DMS153 (cell line): ENCODE data around the gene MBNL3.
"Not testable (repeated sequence)": the region's sequence is repeated elsewhere in the genome, so short reads cannot be mapped to it uniquely, and the experiment has no call there.

Experiments
- DNase-seq: peaks from one replicate; lab custom pipeline; 2025; lab: John Stamatoyannopoulos, UW

The MBNL3 gene

DNA sequence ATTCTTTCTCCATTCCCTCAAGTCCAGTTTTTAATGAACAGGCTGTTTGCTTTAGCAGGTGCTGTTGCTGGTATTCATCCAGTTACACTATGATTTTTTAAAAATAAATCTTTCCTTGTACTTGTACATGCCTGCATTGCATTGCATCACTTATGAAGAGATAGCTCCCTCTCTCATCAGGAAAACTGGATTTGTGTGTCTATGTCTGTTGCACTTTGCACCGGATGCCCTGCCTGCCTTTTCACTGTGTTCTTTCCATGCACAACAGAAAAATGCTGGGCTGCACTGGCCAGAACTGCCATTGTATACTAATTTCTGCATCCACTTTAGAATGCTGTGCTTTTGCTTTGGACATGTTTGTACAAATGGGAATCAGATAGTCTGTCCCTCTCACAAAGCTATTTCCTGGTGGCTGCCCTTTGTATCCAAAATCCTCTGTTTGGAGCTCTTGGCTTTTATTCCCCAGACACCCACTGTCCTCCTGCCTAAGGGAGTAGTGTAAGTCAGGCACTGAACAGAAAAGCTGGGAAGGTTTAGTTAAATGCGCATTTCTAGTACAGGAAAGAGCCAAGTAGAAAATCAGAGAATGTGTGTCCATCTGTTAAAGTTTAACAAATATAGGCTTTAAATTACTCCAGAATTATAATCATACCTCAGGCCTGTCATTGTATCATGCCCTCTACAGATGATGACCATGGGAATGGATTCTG lies 119.1 kb downstream of the MBNL3 start:
- no peak for DNase-seq

DNA sequence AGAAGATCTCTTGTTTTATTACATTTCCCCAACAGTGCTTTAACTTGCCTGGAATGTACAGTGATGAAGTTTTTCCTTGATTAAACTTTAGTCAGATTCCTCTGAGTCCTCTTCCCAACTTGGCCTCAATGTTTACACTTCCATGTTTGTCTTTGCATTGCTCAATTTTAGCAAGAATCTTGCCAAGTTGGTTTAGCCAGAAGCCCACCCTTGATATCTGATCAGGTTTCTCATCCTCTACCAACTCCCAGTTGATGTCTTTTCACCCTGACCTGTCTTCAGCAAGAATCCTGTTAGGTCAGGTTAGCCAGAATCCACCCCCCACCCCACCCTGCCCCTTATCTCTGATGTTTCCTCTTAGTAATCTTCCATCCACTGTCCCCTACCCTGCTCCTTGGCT lies 120.9 kb downstream of the MBNL3 start:
- DNase-seq: no peak

DNA sequence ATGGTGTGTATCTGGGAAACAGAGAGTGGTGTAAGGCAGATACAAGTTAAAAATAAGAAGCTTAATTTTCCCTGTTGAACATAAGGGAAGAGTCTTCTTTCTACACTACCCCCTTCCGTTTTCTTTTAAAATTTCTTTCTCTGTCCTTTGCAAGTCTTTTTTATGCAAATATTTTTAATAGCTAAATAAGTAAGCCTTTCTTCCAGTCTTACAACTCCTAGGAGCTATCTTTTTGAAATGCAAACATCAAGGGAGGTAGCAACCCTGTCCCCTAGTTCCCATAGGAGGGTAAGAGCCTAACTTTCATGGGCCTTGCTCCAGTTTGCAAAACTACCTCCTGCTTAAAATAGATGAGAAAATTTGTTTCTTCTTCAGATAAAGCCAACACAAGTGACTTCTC lies 121.5 kb downstream of the MBNL3 start:
- no peak for DNase-seq

DNA sequence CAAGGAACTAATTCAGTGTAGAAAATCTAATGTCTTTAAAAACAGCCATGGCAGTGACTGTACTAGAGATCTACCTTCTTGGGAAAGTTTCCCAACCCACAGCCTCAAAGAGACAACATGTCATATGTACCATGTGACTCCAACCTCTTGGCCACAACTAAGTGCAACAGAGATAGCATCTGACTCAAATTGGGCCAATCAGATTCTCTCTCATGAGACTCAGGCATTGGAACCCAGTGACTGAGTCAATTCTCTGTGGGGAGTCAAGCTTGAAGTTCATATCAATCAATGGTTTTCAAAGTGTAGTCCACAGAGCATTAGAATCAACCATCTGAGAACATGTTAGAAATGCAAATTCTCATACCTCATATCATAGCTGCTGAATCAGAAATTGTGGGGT lies 123.3 kb downstream of the MBNL3 start:
- DNase-seq: no peak

DNA sequence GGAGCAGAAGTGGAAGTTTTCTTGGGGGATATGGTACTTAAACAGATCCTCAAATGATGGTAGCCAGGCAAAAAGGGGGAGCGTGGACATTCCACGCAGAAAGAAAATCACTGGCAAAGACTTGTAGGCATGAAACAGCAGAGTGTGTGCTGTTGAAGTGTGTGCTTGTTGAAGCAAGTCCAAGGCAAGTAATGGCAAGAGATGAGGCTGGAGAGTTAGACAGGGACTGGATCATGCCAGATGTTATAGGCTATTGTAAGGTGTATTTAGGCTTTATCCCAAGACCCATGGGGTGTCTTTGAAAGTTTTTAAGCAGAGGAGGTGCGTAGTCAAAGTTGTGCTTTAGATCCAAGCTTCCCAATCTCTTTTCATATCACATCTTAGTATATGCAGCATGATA lies 124.5 kb downstream of the MBNL3 start:
- no peak for DNase-seq

DNA sequence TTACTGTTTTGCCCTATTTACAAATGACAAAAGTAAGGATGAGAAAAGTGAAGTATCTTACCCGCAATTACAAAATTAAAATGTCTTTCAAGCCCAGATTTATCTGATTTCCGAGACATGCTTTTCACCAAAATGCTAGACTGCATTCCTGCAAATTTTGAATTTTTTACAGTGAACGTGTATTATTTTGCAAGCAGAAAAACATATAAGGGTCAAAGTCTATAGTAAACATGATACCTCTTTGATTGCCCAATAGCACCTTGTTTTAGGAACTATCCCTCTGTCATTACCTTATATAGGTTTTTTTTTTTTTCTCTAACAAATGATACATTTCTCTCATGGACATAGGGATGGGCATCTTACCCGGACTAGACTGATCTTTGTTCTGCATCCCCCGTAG lies 135.4 kb downstream of the MBNL3 start:
- DNase-seq: no peak

DNA sequence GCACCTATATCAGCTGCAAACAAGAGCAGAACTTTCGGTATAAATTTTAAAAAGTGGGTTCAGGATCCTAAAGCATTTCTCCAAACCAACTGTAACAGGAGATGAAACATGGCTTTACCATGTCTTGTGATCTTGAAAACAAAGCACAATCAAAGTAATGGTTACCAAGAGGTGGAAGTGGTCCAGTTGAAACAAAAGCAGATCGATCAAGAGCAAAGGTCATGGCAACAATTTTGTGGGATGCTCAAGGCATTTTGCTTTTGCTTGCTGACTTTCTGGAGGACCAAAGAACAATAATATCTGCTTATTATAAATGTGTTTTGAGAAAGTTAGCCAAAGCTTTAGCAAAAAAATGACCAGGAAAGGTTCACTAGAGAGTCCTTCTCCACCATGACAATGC lies 152.7 kb downstream of the MBNL3 start:
- no peak for DNase-seq

DNA sequence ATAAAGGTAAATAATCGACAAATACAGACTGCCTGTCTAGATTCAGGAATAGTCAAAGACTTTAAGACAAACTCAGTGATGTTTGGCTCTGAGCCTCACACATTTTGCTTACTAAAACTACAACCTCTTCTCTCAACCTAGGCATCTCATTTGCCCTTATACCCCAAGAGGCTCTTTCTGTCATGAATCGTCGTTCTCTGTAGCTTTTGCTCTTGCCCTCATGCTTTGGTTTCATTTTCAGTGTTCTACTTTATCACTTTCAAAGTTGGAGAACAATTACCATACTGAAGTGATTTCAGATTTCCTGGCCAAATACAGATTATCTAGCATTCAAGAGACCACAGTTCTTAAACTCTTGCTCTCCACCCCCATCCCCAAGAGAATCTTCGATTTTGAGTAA lies 155.5 kb downstream of the MBNL3 start:
- DNase-seq: no peak

DNA sequence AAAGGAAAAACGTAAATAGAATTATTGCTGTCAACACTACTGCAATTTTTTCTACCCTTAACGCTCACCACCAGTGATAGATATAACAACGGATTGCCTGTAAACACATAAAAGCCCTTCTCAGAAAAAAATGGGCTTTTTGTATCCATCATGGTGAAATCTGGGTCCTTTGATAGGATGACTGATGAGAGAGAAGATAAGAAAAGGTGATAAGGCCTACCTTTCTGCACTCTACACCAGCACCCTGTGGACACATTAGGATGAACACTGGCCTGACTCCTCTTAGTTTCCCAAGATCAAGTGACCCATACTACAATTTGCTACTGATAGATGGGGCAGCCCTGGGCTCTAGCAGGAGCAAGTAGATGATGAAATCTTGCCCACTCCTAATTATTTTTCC lies 157.3 kb downstream of the MBNL3 start:
- DNase-seq: no peak

DNA sequence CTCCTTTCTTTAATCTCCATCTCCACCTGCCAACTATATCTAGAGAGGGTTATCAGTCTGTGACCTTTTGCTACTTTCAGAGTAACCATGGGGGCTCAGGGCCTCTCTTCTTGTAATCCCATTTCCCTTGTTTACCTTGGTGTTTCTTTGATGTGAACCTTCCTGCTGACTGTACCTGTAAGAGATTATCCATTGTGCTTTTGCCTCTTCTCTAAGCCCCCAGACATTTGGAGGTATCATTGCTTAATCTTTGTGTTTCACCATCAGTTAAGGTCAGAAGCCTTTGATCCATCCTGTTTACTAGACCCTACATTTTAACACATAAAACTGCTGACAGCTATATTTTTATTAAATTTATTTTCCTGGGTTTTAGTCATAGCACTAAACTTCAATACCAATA lies 157.8 kb downstream of the MBNL3 start:
- no peak for DNase-seq

DNA sequence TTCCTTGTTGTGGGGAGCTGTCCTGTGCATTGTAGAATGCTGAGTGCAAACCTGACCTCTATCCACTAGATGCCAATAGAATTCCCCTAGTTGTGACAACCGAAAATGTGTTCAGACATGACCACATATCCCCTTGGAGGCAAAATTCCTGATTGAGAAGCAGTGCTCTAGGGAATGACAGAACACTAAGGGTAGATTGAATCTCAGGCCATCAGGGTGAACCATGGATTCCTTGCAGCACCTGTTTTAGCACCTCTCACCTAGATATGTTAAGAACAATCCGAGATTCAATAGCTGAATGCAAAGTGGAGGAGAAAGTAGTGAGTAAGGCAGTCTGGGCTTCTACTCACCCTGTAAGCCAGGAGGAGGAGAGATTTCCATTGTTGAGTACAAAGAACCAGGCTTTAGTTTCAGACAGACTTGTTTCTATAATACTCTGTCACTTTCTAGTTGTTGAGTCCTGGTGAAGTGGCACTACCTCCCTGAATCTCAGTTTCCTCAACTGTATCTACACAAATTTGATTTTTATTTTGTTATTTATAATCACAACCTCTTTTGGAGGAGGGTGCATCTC lies 158.6 kb downstream of the MBNL3 start:
- DNase-seq: no peak

DNA sequence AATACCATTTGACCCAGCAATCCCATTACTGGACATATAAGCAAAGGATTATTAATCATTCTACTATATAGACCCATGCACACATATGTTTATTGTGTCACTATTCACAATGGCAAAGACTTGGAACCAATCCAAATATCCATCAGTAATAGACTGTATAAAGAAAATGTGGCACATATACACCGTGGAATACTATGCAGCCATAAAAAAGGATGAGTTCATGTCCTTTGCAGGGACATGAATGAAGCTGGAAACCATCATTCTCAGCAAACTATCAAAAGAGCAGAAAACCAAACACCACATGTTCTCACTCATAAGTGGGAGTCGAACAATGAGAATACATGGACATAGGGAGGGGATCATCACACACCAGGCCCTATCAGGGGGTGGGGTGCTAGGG lies 161.9 kb downstream of the MBNL3 start:
- DNase-seq: not testable (repeated sequence)
